Body of pancreas (tissue), 4 donors: ENCODE results near the gene MBD4.

ENCODE experiments used
- POLR2A ChIP-seq, 3 donors: fragments of 450-650 bp; IDR thresholded peaks; one replicate each; pipeline ENCODE4 v1.6.1; 2016; ENCODE audit warnings: antibody characterized with exemption in 3 of 3, mild to moderate bottlenecking in 2 of 3
- TF ChIP-seq, protein P1 (sequence below), 7 experiments: fragments of 450-650 bp in 4 of 7; fragments of 200-600 bp in 3 of 7; sonication (generic) in 3 of 7; IDR thresholded peaks; one replicate each; pipeline ENCODE4 v1.5.1; 2016 to 2019; ENCODE audit warnings: antibody characterized with exemption in 7 of 7

- no peak for TF ChIP-seq POLR2A (IDR thresholded peaks at IDR 0.05)
- TF ChIP-seq, protein P1, sequence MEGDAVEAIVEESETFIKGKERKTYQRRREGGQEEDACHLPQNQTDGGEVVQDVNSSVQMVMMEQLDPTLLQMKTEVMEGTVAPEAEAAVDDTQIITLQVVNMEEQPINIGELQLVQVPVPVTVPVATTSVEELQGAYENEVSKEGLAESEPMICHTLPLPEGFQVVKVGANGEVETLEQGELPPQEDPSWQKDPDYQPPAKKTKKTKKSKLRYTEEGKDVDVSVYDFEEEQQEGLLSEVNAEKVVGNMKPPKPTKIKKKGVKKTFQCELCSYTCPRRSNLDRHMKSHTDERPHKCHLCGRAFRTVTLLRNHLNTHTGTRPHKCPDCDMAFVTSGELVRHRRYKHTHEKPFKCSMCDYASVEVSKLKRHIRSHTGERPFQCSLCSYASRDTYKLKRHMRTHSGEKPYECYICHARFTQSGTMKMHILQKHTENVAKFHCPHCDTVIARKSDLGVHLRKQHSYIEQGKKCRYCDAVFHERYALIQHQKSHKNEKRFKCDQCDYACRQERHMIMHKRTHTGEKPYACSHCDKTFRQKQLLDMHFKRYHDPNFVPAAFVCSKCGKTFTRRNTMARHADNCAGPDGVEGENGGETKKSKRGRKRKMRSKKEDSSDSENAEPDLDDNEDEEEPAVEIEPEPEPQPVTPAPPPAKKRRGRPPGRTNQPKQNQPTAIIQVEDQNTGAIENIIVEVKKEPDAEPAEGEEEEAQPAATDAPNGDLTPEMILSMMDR (IDR thresholded peaks at IDR 0.05): no peak
Measured at GRCh38 chr3:129387487-129387886, 52.3 kb downstream of the MBD4 start.
